ENCODE data around the gene SERP1.

GRCh38 chr3:150519026-150519425 lies 27.3 kb downstream of the SERP1 start:
- no peak for TF ChIP-seq CTCF (IDR thresholded peaks at IDR 0.05)
- no peak for TF ChIP-seq POLR2A (IDR thresholded peaks at IDR 0.05)
